Endothelial cell of umbilical vein (primary cell): ENCODE measurements around the gene MS4A15. TPM values are rescaled to one million over a fixed set of nuclear protein-coding genes. Genes with fewer than 3 reads are reported as not detected.

Source experiments
- BruUV-seq: library from RNA; stranded (reverse); fragments of 400-500 nt; replicated peaks from 2 replicates; lab custom pipeline; 2021; lab: Mats Ljungman, UMichigan
- CTCF ChIA-PET: fragments of 300-600, 350-600 bp; sonication (Branson Sonifier 250); formaldehyde crosslinking; loops from one replicate; lab custom pipeline; 2021; ENCODE audit warnings: antibody characterized with exemption, inconsistent platforms; lab: Charles Lee
- POLR2A ChIA-PET: fragments of 300-600, 350-600 bp; sonication (Branson Sonifier 250); formaldehyde crosslinking; loops from one replicate; lab custom pipeline; 2021; ENCODE audit warnings: antibody characterized with exemption, inconsistent platforms; lab: Charles Lee
- DNase-seq: peaks from one replicate; pipeline ENCODE4 v3.0.0-alpha.2; 2011; ENCODE audit warnings: low read depth, low spot score
- FAIRE-seq: peaks from 2 replicates; lab custom pipeline; 2011; peaks lifted over from hg19 to GRCh38; lab: Jason Lieb, UNC
- H2AFZ ChIP-seq: 2 replicates; pipeline ENCODE4 v1.6.0; 2012; ENCODE audit warnings: low read depth, low read length, control low read depth, inconsistent platforms
- H3K27ac ChIP-seq: 2 replicates; pipeline ENCODE4 v1.5.1; 2011; ENCODE audit warnings: low read depth, mild to moderate bottlenecking, control low read depth, low read length, moderate library complexity; ENCODE audit not compliant: insufficient read depth
- H3K27me3 ChIP-seq, 2 experiments: 2 replicates each; pipeline versions ENCODE4 v1.6.0 to v1.6.1; 2011; ENCODE audit warnings: low read length in 2 of 2, mixed read lengths in 1 of 2; ENCODE audit not compliant: control insufficient read depth in 2 of 2, insufficient read depth in 2 of 2
- H3K36me3 ChIP-seq, 2 experiments: 2 replicates in 1 of 2; 3 replicates in 1 of 2; pipeline ENCODE4 v1.5.1; 2011; ENCODE audit warnings: low read length in 2 of 2, mild to moderate bottlenecking in 1 of 2, moderate library complexity in 1 of 2; ENCODE audit not compliant: control insufficient read depth in 2 of 2, insufficient read depth in 2 of 2; ENCODE audit errors: extremely low read depth in 1 of 2
- H3K4me1 ChIP-seq: 3 replicates; pipeline ENCODE4 v1.5.1; 2011; ENCODE audit warnings: mild to moderate bottlenecking, low read length; ENCODE audit not compliant: control insufficient read depth, insufficient read depth; ENCODE audit errors: extremely low read depth
- H3K4me2 ChIP-seq: 2 replicates; pipeline ENCODE4 v1.6.1; 2011; ENCODE audit warnings: low read length, control low read depth, mixed read lengths; ENCODE audit not compliant: insufficient read depth
- H3K4me3 ChIP-seq, 3 experiments: fragments of 200-600 bp in 1 of 3; sonication (generic), shearing (Covaris generic) in 1 of 3; replicated peaks in 1 of 3; 2 replicates each; pipeline ENCODE4 v1.5.1; 2011 to 2016; ENCODE audit warnings: control low read depth in 3 of 3, low read length in 3 of 3, mild to moderate bottlenecking in 2 of 3, inconsistent platforms in 1 of 3, low read depth in 1 of 3, moderate library complexity in 1 of 3; ENCODE audit not compliant: insufficient read depth in 1 of 3
- H3K79me2 ChIP-seq: 2 replicates; pipeline ENCODE4 v1.6.0; 2012; ENCODE audit warnings: low read length, inconsistent platforms; ENCODE audit not compliant: control insufficient read depth, insufficient read depth
- H3K9ac ChIP-seq: replicated peaks from 2 replicates; pipeline ENCODE3; 2011; ENCODE audit warnings: low read length, control low read depth; ENCODE audit not compliant: insufficient read depth; ENCODE audit errors: extremely low read depth
- H3K9me1 ChIP-seq: replicated peaks from 3 replicates; pipeline ENCODE4 v1.6.0; 2011; ENCODE audit warnings: mild to moderate bottlenecking, low read length; ENCODE audit not compliant: control insufficient read depth, insufficient read depth; ENCODE audit errors: extremely low read depth
- H3K9me3 ChIP-seq: replicated peaks from 2 replicates; pipeline ENCODE4 v1.5.1; 2012; ENCODE audit warnings: low read length, inconsistent platforms; ENCODE audit not compliant: control insufficient read depth, insufficient read depth
- H4K20me1 ChIP-seq: replicated peaks from 2 replicates; pipeline ENCODE3; 2011; ENCODE audit warnings: mild to moderate bottlenecking, low read length; ENCODE audit not compliant: control insufficient read depth, insufficient read depth; ENCODE audit errors: extremely low read depth
- CTCF ChIP-seq, 2 donors: IDR thresholded peaks; 1 replicate in 1 of 2; 2 replicates in 1 of 2; pipeline ENCODE4 v1.5.1; 2011; ENCODE audit warnings: low read length in 2 of 2, mild to moderate bottlenecking in 2 of 2, moderate library complexity in 2 of 2, control low read depth in 1 of 2, inconsistent platforms in 1 of 2, low read depth in 1 of 2; ENCODE audit not compliant: insufficient read depth in 1 of 2; ENCODE audit errors: extremely low read depth in 1 of 2
- EZH2 ChIP-seq: IDR thresholded peaks from 2 replicates; pipeline ENCODE4 v1.6.1; 2012; ENCODE audit warnings: borderline replicate concordance, low read depth, mild to moderate bottlenecking, moderate library complexity, low read length, inconsistent platforms; ENCODE audit not compliant: severe bottlenecking
- FOS ChIP-seq: IDR thresholded peaks from 2 replicates; pipeline ENCODE4 v1.6.1; 2011; ENCODE audit warnings: mild to moderate bottlenecking, low read length, moderate library complexity, borderline replicate concordance; ENCODE audit not compliant: insufficient read depth
- GATA2 ChIP-seq: IDR thresholded peaks from 2 replicates; pipeline ENCODE4 v1.7.0; 2011; ENCODE audit warnings: low read depth, mild to moderate bottlenecking, moderate library complexity, mixed read lengths, low read length; ENCODE audit not compliant: insufficient read length, insufficient read depth
- JUN ChIP-seq: IDR thresholded peaks from 2 replicates; pipeline ENCODE4 v1.6.1; 2011; ENCODE audit warnings: borderline replicate concordance, low read depth; ENCODE audit not compliant: insufficient read length, insufficient read depth
- MYC ChIP-seq: IDR thresholded peaks from one replicate; pipeline ENCODE4 v1.6.1; 2011; ENCODE audit warnings: mild to moderate bottlenecking, low read depth, low read length
- POLR2A ChIP-seq: IDR thresholded peaks from 2 replicates; pipeline ENCODE4 v1.6.1; 2012; ENCODE audit warnings: low read depth, mild to moderate bottlenecking, control low read depth, low read length
- POLR2AphosphoS5 ChIP-seq: IDR thresholded peaks from 2 replicates; pipeline ENCODE4 v1.6.1; 2012; ENCODE audit warnings: low read depth, mild to moderate bottlenecking, control low read depth, low read length, moderate library complexity; ENCODE audit not compliant: insufficient read depth
- dilution Hi-C: fragments of 300-500 bp; cut with MboI; formaldehyde crosslinking; loops from one replicate; pipeline ENCODE4 v1.15.0; 2019; ENCODE audit warnings: low sequenced_read_pairs; ENCODE audit not compliant: extremely low pct_ligation_motif_present
- intact Hi-C: fragments of 100-400 bp; cut with micrococcal nuclease; formaldehyde crosslinking; loops from one replicate; pipeline ENCODE4 v1.10.0; 2022
- polyA plus RNA-seq, 4 experiments: library from polyadenylated mRNA; depleted of rRNA in 3 of 4; stranded (reverse) in 3 of 4; unstranded in 1 of 4; fragments of >200 nt; gene quantifications; 2 replicates each; pipeline versions ENCODE4 v1.2.1 to v1.2.3, GENCODE V29; 2011 to 2012; ENCODE audit warnings: missing spikeins in 1 of 4
- total RNA-seq: library from RNA; stranded (reverse); gene quantifications from 2 replicates; pipeline ENCODE4 v1.2.3, GENCODE V29; 2021
- TF ChIP-seq, protein P1 (sequence below): IDR thresholded peaks from 2 replicates; pipeline ENCODE4 v1.6.1; 2011; ENCODE audit not compliant: insufficient read depth, insufficient read length

MS4A15 gene
- total and polyA plus RNA-seq, 2 donors (not counting 3 experiments of a cell fraction or from before 2014, with no cell fraction given), result not detected

GRCh38 chr11:60788401-60789125, 31.9 kb downstream of the MS4A15 start:
- peaks cover 28% of the 10 kb centered on the region for H3K4me1 ChIP-seq
- no peaks in the 10 kb centered on the region for H4K20me1 ChIP-seq
- TF ChIP-seq JUN (no peak), POLR2AphosphoS5 (peak; percentile 63), CTCF (IDR thresholded peaks at IDR 0.05; ENCODE audit: extremely low read depth in 1 of 2, insufficient read depth in 1 of 2, low read depth in 1 of 2, low read length in 2 of 2) (no peak), POLR2A (no peak), FOS (no peak), EZH2 (no peak), GATA2 (no peak), MYC (no peak)
- TF ChIP-seq, protein P1, sequence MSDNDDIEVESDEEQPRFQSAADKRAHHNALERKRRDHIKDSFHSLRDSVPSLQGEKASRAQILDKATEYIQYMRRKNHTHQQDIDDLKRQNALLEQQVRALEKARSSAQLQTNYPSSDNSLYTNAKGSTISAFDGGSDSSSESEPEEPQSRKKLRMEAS, result no peak
- peak; percentile 84 for DNase-seq
- H3K79me2 ChIP-seq, result no peaks in the 10 kb centered on the region
- CTCF ChIA-PET, result interaction anchor here (0.8 kb wide), 1 partner anchor 11 kb away, joined by 4 read pairs; no protein-coding TSS in a partner anchor
- POLR2A ChIA-PET, result no interaction called here
- H3K9me3 ChIP-seq, result no peaks in the 10 kb centered on the region
- no TSS peak for BruUV-seq
- no peak overlapping the region for H3K4me3 ChIP-seq
- H3K9ac ChIP-seq, result no peak overlapping the region
- peaks cover 0 to 5% of the 10 kb centered on the region in 2 experiments for H3K27me3 ChIP-seq
- no peaks in the 10 kb centered on the region for H3K9me1 ChIP-seq
- no peaks in the 10 kb centered on the region for H3K36me3 ChIP-seq
- peak; percentile 96 for FAIRE-seq
- H3K27ac ChIP-seq, result peak overlapping the region; percentile 24
- dilution Hi-C loops, result no loop called here
- intact Hi-C loops, result loop anchor here (5.0 kb wide), 1 partner anchor 44 kb away; no protein-coding TSS in a partner anchor
- no peak overlapping the region for H2AFZ ChIP-seq
- H3K4me2 ChIP-seq, result no peak overlapping the region
